ENCODE results near the gene TEKTIP1.

Gene TEKTIP1

GRCh38 chr19:3550947-3551791 is 12.2 kb downstream of the TEKTIP1 start:
- TF ChIP-seq FOXP2 (optimal IDR thresholded peaks at IDR 0.05; ENCODE audit: borderline replicate concordance, extremely low read depth, extremely low read length, insufficient read depth) (no peak), TAF1 (IDR thresholded peaks at IDR 0.05; ENCODE audit: borderline replicate concordance, insufficient read depth, low read length) (no peak), SIN3A (IDR thresholded peaks at IDR 0.05; ENCODE audit: borderline replicate concordance, insufficient read depth, low read length) (no peak)

GRCh38 chr19:3551792-3552095 is 12.8 kb downstream of the TEKTIP1 start:
- TF ChIP-seq POLR2AphosphoS5 (IDR thresholded peaks at IDR 0.05; ENCODE audit: low read depth, low read length): no peak
- TF ChIP-seq FOXP2 (optimal IDR thresholded peaks at IDR 0.05; ENCODE audit: borderline replicate concordance, extremely low read depth, extremely low read length, insufficient read depth): no peak
- no peak for TF ChIP-seq SIN3A (IDR thresholded peaks at IDR 0.05; ENCODE audit: borderline replicate concordance, insufficient read depth, low read length)
- no peak for TF ChIP-seq REST (IDR thresholded peaks at IDR 0.05; ENCODE audit: insufficient read depth in 1 of 2, low read depth in 2 of 2, low read length in 2 of 2)
- TF ChIP-seq TAF1 (IDR thresholded peaks at IDR 0.05; ENCODE audit: borderline replicate concordance, insufficient read depth, low read length): no peak

- no peak for TF ChIP-seq SIN3A (IDR thresholded peaks at IDR 0.05; ENCODE audit: borderline replicate concordance, insufficient read depth, low read length)
- no peak for TF ChIP-seq TAF1 (IDR thresholded peaks at IDR 0.05; ENCODE audit: borderline replicate concordance, insufficient read depth, low read length)
- TF ChIP-seq POLR2AphosphoS5 (IDR thresholded peaks at IDR 0.05; ENCODE audit: low read depth, low read length): no peak
- no peak for TF ChIP-seq FOXP2 (optimal IDR thresholded peaks at IDR 0.05; ENCODE audit: borderline replicate concordance, extremely low read depth, extremely low read length, insufficient read depth)
- no peak for TF ChIP-seq REST (IDR thresholded peaks at IDR 0.05; ENCODE audit: insufficient read depth in 1 of 2, low read depth in 2 of 2, low read length in 2 of 2)
These were observed 15.5 kb downstream of the TEKTIP1 start for GRCh38 chr19:3554254-3555083.

- TF ChIP-seq REST (IDR thresholded peaks at IDR 0.05; ENCODE audit: insufficient read depth in 1 of 2, low read depth in 2 of 2, low read length in 2 of 2) (no peak), POLR2AphosphoS5 (IDR thresholded peaks at IDR 0.05; ENCODE audit: low read depth, low read length) (no peak), SIN3A (IDR thresholded peaks at IDR 0.05; ENCODE audit: borderline replicate concordance, insufficient read depth, low read length) (no peak), FOXP2 (optimal IDR thresholded peaks at IDR 0.05; ENCODE audit: borderline replicate concordance, extremely low read depth, extremely low read length, insufficient read depth) (no peak), TAF1 (IDR thresholded peaks at IDR 0.05; ENCODE audit: borderline replicate concordance, insufficient read depth, low read length) (no peak)
These were observed 16.9 kb downstream of the TEKTIP1 start for GRCh38 chr19:3555653-3556422.

- TF ChIP-seq REST (IDR thresholded peaks at IDR 0.05; ENCODE audit: insufficient read depth in 1 of 2, low read depth in 2 of 2, low read length in 2 of 2) (no peak), POLR2AphosphoS5 (IDR thresholded peaks at IDR 0.05; ENCODE audit: low read depth, low read length) (no peak), SIN3A (IDR thresholded peaks at IDR 0.05; ENCODE audit: borderline replicate concordance, insufficient read depth, low read length) (no peak), FOXP2 (optimal IDR thresholded peaks at IDR 0.05; ENCODE audit: borderline replicate concordance, extremely low read depth, extremely low read length, insufficient read depth) (no peak)
These were observed 17.5 kb downstream of the TEKTIP1 start for GRCh38 chr19:3556423-3556977.

Data from PFSK-1 (cell line).